A673 (cell line): ENCODE data around the gene C9orf78. TPM values are rescaled to one million over a fixed set of nuclear protein-coding genes. Genes with fewer than 3 reads are reported as not detected.

Source experiments
- BruUV-seq: library from RNA; stranded (reverse); fragments of 400-500 nt; replicated peaks from 2 replicates; lab custom pipeline; 2021; lab: Mats Ljungman, UMichigan
- CTCF ChIA-PET: fragments of 300-600 bp; sonication (Branson Sonifier 250); formaldehyde crosslinking; loops from one replicate; lab custom pipeline; 2022; ENCODE audit warnings: antibody characterized with exemption; lab: Charles Lee
- POLR2A ChIA-PET: fragments of 300-600 bp; sonication (Branson Sonifier 250); formaldehyde crosslinking; loops from one replicate; lab custom pipeline; 2022; ENCODE audit warnings: antibody characterized with exemption; ENCODE audit not compliant: low non-redundant PET; lab: Charles Lee
- DNase-seq: peaks from one replicate; pipeline ENCODE4 v3.0.0-alpha.2; 2015; ENCODE audit warnings: low spot score
- H3K27ac ChIP-seq: fragments of 200-600 bp; sonication (generic); 2 replicates; pipeline ENCODE4 v1.5.1; 2016; ENCODE audit warnings: mixed run types, low read depth, mild to moderate bottlenecking, mixed read lengths, antibody characterized with exemption, low read length; ENCODE audit not compliant: poor library complexity, severe bottlenecking
- H3K27me3 ChIP-seq: fragments of 200-600 bp; sonication (generic); replicated peaks from 2 replicates; pipeline ENCODE4 v1.6.1; 2017; ENCODE audit warnings: mixed run types, low read depth, mild to moderate bottlenecking, mixed read lengths, antibody characterized with exemption, low read length; ENCODE audit not compliant: insufficient read depth, poor library complexity
- H3K36me3 ChIP-seq: fragments of 200-600 bp; sonication (generic); 2 replicates; pipeline ENCODE4 v1.6.1; 2016; ENCODE audit warnings: mixed run types, mild to moderate bottlenecking, mixed read lengths, antibody characterized with exemption, low read length; ENCODE audit not compliant: insufficient read depth, poor library complexity, severe bottlenecking
- H3K4me1 ChIP-seq: fragments of 200-600 bp; sonication (generic); 2 replicates; pipeline ENCODE4 v1.6.1; 2017; ENCODE audit warnings: mixed run types, mild to moderate bottlenecking, mixed read lengths, antibody characterized with exemption, low read length; ENCODE audit not compliant: insufficient read depth, poor library complexity, severe bottlenecking
- H3K4me3 ChIP-seq: fragments of 200-600 bp; sonication (generic); 2 replicates; pipeline ENCODE4 v1.5.1; 2016; ENCODE audit warnings: low read depth, mixed run types, mild to moderate bottlenecking, mixed read lengths, low read length; ENCODE audit not compliant: poor library complexity, severe bottlenecking
- H3K9me3 ChIP-seq: fragments of 200-600 bp; sonication (generic); 2 replicates; pipeline ENCODE4 v1.6.1; 2016; ENCODE audit warnings: mixed run types, low read depth, mild to moderate bottlenecking, mixed read lengths, antibody characterized with exemption, low read length; ENCODE audit not compliant: poor library complexity, severe bottlenecking
- EZH2 ChIP-seq: fragments of 200-600 bp; sonication (generic); IDR thresholded peaks from 2 replicates; pipeline ENCODE4 v1.6.1; 2017; ENCODE audit warnings: borderline replicate concordance, low read depth, mild to moderate bottlenecking, mixed read lengths, antibody characterized with exemption, low read length; ENCODE audit not compliant: poor library complexity, severe bottlenecking
- intact Hi-C: fragments of 100-400 bp; cut with micrococcal nuclease; formaldehyde crosslinking; loops from one replicate; pipeline ENCODE4 v1.10.0; 2022; ENCODE audit not compliant: unreplicated experiment
- total RNA-seq: library from RNA; stranded (reverse); gene quantifications from 2 replicates; pipeline ENCODE4 v1.2.3, GENCODE V29; 2021
- TF ChIP-seq, protein P1 (sequence below): fragments of 300-800, 200-600 bp; sonication (generic); conservative IDR thresholded peaks from 2 replicates; pipeline ENCODE4 v1.5.1; 2017; ENCODE audit warnings: low read depth, mild to moderate bottlenecking, antibody characterized with exemption, low read length, moderate library complexity, mixed read lengths

C9orf78 gene
- total RNA-seq, 1 experiment from 2014 or later = 60.4 TPM

DNA sequence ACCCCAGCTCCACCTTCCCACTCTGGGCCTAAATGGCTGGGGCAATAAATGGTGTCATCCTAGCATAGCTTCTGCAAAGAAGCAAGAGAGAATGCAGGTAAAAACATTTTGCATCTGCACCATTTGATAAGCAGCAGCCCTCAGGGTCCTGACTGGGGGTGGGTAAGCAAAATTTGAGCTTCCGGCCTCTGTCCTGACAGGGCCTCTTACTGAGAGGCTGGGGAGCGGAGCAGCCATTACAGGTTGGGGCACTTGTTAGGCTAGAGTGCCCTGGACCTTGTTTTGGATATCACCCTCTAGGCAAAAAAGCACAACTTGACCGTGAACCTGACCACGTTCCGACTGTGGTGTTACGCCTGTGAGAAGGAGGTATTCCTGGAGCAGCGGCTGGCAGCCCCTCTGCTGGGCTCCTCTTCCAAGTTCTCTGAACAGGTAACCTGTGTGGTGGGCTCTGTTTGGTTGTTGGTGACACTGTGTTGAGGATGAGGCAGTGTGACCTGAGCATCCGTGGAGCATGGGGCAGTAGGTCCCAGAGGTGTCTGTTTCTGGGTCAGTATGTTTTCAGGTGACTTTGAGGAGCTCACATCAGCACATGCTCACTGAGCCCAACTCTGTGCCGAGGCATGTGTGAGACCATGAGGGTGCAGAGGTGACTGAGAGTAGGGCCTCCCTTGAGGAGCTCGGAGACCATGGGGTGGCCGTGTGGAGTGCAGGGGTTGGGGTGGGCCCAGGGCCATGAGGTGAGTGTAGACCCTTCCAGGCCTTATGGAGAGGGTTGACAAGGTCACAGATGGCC is 23.3 kb upstream of the C9orf78 start:
- no peak for TF ChIP-seq EZH2
- TF ChIP-seq, protein P1, sequence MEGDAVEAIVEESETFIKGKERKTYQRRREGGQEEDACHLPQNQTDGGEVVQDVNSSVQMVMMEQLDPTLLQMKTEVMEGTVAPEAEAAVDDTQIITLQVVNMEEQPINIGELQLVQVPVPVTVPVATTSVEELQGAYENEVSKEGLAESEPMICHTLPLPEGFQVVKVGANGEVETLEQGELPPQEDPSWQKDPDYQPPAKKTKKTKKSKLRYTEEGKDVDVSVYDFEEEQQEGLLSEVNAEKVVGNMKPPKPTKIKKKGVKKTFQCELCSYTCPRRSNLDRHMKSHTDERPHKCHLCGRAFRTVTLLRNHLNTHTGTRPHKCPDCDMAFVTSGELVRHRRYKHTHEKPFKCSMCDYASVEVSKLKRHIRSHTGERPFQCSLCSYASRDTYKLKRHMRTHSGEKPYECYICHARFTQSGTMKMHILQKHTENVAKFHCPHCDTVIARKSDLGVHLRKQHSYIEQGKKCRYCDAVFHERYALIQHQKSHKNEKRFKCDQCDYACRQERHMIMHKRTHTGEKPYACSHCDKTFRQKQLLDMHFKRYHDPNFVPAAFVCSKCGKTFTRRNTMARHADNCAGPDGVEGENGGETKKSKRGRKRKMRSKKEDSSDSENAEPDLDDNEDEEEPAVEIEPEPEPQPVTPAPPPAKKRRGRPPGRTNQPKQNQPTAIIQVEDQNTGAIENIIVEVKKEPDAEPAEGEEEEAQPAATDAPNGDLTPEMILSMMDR = no peak
- ChIA-PET CTCF (no interaction called here), POLR2A (no interaction called here)
- peaks cover 6% of the 10 kb centered on the region for H3K4me1 ChIP-seq
- peaks cover 5% of the 10 kb centered on the region for H3K36me3 ChIP-seq
- no peak overlapping the region for H3K4me3 ChIP-seq
- H3K9me3 ChIP-seq = no peaks in the 10 kb centered on the region
- DNase-seq = no peak
- no peak overlapping the region for H3K27ac ChIP-seq
- intact Hi-C loops = no loop called here
- BruUV-seq = no TSS peak
- H3K27me3 ChIP-seq = no peaks in the 10 kb centered on the region

DNA sequence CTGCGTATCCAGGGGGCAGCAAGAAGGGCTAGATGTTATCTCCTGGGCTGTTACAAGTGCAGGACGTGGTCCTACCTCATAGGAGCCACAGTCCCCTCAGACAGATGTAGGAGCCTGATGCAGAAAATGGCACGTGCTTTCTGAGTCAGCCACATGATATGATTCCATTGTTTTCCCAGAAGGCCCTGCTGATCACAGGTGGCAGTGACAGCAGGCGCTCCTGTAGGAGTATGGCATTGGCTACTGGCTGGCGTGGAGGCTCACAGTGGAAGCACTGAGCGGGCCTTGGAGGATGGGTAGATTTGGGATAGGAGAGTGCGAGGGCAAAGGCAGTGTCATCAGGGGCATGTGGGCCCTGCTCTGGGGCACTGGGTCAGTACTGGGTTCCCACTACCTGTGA is 22.1 kb upstream of the C9orf78 start:
- H3K36me3 ChIP-seq = peaks cover 11% of the 10 kb centered on the region
- no peaks in the 10 kb centered on the region for H3K9me3 ChIP-seq
- ChIA-PET CTCF (no interaction called here), POLR2A (no interaction called here)
- no peak overlapping the region for H3K27ac ChIP-seq
- no peak for DNase-seq
- H3K27me3 ChIP-seq = no peaks in the 10 kb centered on the region
- intact Hi-C loops = no loop called here
- TF ChIP-seq, protein P1 = no peak
- TF ChIP-seq EZH2 = no peak
- BruUV-seq = no TSS peak
- H3K4me3 ChIP-seq = no peak overlapping the region
- H3K4me1 ChIP-seq = no peaks in the 10 kb centered on the region

DNA sequence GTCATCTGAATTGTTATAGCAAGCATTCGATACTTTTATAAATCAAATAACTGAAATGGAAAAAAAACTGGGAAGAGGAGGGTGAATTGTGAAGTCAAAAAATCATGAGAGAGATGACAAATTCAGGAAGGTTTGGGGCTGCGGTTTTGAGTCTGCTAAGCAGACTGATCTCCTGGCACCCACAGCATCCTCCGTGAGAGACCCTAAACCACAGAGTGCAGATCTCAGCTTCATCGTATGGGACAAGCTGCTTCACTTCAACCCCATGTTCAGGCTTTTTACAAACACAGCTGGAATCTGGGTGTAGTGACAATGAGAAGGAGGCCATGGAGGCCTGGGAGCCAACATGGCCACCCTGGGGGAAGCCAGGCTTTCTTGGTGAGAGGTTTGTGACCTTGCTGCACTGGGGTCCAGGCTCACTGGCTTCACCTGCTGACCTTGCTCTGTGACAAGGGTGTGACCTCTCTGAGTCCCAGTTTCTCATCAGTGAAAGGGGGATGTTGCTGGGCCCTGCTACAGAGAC is 19.6 kb upstream of the C9orf78 start:
- Histone ChIP-seq H3K27ac (no peak overlapping the region), H3K9me3 (no peaks in the 10 kb centered on the region), H3K36me3 (peaks cover 13% of the 10 kb centered on the region), H3K27me3 (no peaks in the 10 kb centered on the region), H3K4me3 (no peak overlapping the region), H3K4me1 (no peaks in the 10 kb centered on the region)
- CTCF ChIA-PET = no interaction called here
- TF ChIP-seq, protein P1 = no peak
- no peak for TF ChIP-seq EZH2
- POLR2A ChIA-PET = no interaction called here
- no peak for DNase-seq
- no TSS peak for BruUV-seq
- intact Hi-C loops = no loop called here
